ENCODE data around the gene RHEBL1.

GRCh38 chr12:49049566-49050224 lies 20.1 kb downstream of the RHEBL1 start:
- no peak for TF ChIP-seq REST (IDR thresholded peaks at IDR 0.05)
- no peak for TF ChIP-seq CTCF (IDR thresholded peaks at IDR 0.05; ENCODE audit: low read depth, low read length, missing input control)
- TF ChIP-seq RXRA (IDR thresholded peaks at IDR 0.05): no peak
